ENCODE data around the gene MAML3.

Gene MAML3

DNA sequence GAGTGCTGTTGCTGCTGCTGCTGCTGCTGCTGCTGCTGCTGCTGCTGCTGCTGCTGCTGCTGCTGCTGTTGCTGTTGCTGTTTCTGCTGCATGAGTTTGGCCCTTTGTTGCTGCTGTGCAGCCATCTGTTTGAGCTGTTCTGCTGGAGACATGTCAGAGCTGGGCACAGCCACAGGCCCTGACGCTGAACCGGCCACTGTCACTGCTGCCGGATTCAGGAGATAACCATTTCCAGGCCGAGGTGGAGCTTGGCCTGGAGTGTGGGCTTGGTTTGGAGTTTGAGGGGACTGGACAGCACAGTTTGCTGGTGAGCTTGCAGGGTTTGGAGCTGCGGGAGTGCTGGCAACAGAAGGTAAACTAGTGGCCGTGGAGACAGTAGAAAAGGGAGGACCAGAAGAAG is 264.1 kb downstream of the MAML3 start:
- no peak for DNase-seq

DNA sequence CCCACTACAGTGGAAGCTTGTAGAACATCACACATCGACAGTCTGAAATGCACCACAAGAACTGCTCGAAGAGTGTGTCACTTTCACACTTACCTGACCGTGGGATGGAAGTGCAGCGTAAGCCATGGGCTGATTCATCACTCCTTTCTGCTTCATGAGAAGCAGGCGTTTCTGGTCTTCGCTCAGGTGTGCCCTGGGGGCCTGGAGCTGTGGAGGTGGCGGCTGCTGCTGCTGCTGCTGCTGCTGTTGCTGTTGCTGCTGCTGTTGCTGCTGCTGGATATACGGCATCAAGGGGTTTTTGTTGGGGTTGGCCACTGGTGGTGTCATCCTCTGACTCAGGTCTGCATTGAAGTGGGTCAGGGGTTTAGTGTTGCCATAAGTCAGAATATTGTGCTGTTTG is 264.7 kb downstream of the MAML3 start:
- DNase-seq, result peak; percentile 25

DNA sequence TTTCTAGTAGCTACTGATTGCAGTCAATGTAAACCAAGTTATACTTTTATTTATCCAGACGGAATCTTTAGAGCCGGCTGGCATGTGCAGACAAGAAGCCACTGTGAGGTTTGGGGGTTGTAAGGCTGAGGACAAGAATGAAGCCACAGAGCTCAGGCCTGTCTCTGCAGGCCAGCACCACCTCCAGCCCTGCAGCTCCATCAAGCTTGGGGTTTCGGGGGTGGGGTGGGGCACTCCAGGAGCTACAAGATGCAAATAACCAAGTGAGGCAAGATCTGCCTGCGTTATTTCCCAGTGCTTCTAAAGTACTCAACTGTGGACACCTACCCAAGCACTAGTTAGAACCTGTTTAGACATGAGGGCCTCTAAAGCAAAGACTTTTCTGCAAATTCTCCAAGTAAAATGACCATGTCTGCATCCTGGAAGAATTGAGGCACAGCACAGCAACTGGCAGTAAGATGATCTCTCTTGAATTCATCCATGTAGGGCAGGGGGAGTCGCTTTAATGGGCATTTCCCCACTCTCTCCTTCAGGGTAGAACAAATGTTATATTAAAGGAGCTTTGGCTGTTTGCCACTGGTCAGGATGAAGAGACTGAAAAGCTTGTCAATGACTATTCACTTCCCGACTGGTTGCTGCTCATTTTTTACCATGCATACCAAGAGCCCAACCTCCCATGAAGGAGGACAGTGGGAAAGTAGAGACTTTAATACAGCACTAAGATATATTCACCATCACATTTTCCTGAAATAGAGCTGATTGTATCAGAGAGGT is 265.8 kb downstream of the MAML3 start:
- peak; percentile 85 for DNase-seq

DNA sequence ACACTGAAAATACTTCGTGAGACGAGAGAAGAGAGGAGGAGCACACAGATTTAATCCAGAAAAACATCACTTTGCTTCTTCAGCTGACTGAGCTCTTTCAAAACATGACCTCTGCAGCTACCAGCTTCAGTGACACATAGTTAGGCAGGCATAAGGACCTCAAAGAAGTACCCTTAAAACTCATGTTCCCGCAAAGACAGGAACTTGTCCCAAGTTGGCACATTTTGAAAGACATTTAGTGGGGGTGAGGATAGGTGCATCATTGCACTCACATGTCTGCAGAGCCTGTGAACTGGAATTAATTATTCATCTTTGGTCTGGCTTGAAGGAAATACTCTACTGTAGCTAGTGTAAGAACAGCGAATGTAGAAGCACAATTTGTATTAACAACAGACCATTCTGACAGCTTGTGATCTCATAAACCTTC is 266.6 kb downstream of the MAML3 start:
- DNase-seq, result peak; percentile 59

DNA sequence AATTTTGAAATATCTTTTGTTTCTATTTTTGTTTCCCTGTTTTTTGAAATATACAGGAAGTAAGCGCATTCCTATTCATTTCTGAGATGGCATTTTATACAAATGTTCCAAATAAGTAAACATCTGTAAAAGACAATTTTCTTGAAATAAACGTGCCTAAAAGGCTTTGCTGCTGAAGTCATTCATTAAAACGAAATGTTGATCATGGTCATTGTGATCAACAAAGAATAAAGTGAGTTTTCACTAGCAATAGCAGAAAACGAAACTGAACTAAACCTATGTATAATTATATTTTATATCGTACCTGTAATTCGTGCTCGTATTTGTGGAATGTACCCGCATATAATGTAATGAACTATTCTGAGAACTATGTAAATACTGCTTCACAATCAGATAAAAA is 267.2 kb downstream of the MAML3 start:
- DNase-seq, result no peak

DNA sequence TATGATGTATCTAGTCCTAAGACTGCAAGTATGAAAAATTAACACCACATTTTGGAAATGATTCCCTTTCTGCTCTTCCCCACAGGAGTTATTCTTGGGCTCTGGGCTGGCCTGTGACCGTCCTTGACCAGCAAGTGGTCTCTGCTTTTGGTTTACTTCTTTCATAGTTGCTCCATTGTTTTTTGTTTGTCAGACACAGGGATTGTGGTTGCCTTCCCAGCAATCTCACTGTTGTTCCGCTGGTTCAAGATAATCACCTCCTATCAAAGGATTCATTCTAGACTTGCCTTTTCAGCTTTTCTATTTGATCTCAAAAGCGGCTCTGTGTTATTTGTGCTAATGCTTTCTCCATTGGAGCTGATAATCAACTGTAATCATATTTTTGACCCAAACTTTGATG is 269.5 kb downstream of the MAML3 start:
- no peak for DNase-seq

DNA sequence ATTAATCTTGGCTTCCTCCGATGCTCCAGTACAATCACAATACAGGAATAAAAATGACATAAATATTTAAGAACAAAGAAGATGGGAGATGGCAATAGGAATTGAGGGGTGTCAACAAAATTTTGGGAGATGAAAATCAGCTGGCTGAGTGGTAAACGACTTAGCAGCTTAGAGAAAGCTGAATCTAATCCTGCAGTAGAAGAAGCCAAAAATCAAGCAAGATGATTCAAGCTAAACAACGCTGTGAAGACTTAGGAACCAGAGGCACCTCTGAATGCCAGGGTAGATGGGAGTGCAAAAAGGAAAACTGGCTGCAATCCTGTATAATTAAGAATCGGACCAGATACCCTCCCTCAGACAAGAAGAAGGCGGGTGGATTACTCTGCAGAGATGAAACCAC is 273.1 kb downstream of the MAML3 start:
- DNase-seq, result no peak

DNA sequence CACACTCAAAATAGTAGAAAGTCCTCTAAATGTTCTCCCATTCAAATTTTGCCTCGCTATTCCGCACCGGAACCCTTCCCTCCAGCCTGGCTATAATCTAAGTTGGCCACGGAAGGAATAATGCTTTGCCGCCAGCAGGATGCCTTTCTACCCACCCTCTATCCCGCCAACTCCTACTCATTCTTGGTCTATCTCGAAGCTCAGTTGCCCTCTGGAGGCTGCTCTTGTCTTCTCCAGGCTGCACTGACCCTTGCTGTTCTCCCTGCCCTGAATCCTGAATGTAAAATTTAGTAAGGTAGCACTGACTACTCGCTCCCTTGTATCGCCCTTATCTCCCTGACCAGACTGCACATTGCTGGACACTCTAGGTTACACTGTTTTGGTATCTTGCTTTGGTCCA is 275.9 kb downstream of the MAML3 start:
- DNase-seq, result no peak

DNA sequence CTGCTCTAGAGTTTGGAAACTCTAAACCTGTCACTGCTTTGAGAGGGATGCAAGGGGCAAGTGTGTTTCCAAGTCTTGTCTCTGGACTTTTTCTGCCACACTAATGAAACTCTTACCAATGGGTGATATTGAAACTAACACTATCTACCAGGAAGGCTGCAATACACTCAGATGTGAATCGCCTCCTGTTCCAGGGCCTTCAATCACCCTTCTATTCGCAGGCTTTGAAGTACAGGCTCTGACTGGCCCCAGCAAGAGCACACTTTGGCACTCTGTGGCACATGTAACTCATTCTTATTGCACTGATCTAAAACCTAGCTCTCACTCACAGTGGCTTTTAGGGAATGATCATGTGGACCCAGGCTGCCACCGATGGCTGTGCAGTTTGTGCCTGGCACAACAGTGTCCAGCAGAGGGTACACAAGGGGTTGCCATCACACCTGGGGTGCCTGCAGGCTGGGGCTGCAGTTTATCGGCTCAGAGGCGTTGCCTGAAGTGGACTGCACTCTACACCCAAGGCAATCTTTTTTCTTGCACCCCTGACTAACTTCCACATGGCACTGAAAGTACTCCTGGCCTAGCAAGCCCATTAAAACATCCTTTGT is 277.5 kb downstream of the MAML3 start:
- peak; percentile 72 for DNase-seq

DNA sequence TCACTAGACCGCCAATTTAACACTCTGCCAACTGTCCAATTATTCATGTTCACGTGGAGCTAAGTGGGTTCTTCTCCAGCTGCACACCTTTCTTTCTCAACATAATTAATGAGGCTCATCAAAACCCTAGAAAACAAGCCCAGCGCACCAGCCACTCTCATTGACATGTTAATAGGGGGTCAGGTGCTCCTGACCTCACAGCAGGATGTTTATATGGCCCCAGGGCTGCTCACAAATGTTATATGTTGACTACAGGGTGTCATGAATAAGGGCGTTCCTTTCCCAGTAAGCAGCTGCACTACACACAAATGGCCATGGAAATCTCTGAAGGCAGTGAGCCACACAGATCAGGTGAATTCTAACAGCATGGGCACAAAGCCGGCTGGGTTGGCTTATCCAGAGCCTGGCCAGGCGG is 278.6 kb downstream of the MAML3 start:
- peak; percentile 97 for DNase-seq

DNA sequence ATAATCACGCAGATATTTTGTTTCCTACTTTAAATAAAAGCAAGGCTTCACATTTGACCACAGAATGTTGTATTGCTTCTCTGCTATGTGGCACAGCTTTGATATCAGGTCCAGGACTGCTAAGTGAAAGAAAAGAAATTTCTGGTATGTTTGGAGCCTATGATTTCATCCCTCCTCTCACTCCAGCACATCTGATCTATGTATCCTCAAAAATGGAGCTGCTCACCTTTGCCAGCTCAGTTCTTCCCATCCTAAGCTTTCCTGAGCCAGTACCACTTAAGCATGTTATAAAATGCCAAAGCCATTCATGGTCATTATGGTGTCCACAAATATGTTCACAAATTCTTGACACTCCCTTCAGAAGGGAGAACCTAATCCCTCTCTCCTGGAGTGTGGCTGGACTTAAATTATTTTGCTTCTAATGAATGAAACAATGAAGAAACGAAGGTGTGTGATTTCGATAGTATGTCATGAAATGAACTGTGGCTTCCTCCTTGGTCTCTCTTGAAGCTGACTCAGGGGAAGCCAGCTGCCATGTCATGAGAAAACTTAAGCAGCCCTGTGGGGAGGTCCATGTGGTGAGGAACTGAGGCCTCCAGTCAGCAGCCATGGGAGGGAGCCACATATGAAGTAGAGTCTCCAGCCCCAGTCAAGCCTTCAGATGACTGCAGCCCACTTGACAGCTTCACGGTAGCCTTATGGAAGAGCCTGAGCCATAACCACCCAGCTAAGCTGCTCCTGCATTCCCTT is 280.7 kb downstream of the MAML3 start:
- peak; percentile 12 for DNase-seq

DNA sequence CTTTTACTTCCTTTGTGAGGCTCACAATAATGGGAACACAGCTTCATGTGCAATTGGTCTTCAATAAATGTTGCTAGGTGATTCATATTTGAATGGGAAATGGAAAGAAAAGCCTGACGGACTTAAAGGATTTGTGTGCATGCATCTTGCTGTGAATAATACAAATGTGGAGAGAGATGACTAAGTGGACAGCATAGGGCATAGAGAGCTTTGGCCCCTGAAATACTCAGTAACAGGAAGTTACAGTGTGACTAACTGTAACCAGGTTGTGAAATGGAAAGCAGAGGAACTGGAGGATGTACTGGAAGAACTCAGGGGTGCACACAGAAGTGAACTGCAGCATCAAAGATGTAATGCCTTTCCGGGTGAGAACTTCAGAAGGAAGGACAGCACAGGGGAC is 281.7 kb downstream of the MAML3 start:
- DNase-seq, result peak; percentile 26

DNA sequence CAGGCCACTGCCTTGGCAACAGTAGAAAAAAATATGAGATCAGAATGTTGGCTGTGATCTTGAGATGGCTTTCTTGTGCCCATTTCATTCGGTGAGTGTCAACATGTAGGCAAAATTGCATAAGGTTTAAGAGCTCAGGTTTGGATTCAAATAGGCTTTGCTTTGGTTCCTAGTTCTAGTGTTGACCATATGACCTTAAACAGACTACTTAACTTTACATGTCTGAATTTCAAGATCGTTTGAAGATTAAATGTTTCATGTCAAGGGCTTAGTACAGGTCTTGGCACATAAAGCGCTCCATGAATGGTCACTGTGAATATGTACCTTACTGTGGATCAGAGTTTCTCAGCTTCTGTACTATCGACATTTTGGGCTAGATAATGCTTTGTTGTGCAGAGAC is 284.2 kb downstream of the MAML3 start:
- DNase-seq, result no peak

DNA sequence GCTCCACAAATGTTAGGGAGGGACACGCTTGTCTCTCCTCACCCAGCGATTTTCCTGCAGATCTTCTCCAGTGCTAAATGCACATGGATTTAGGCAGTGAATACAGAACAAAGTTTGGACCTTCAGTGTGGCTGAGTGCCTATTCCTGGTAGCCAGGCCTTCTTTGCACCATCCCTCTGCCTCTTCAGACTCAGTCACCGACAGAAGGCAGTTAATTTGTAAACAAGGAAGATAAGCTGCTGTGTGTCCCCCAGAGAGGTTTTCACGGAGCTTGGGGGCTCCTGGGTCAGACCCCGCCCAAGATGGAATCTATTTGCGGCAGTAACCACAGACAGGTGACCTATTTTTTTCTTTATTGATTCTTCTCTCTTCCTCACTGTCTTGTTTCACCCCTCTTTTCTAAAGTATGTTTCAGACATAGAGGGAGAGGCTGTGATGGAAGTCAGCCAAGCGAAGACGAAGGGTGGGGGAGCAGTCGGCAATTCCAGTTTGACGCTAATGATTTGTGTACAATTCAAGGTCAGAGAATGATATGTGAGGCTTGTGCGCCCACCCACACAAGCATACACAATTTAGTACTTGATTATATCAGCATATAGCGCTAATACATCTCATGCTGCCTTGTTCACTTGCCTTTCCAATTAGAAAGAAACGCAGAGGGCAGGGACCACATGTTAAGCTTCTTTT is 287.6 kb downstream of the MAML3 start:
- DNase-seq, result peak; percentile 91

DNA sequence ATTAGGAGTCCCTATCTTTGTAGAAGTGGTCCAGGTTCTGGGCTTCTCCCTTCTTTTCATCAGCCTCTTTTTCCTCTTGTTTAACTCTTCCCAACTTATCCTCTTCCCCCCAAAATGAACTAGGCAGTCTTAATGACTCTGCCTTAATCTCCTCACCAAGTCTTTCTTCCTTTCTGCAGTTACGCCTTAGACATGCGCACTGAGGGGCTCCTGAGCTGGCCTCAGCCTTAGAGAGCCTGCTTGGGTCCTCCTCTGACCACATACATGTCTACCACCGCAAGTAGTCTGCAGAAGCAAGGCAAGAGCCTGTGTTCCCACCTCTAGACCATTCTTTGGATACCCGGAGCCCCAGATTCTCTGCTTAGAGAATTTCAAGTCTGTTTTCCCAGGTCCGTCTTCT is 288.4 kb downstream of the MAML3 start:
- DNase-seq, result no peak

DNA sequence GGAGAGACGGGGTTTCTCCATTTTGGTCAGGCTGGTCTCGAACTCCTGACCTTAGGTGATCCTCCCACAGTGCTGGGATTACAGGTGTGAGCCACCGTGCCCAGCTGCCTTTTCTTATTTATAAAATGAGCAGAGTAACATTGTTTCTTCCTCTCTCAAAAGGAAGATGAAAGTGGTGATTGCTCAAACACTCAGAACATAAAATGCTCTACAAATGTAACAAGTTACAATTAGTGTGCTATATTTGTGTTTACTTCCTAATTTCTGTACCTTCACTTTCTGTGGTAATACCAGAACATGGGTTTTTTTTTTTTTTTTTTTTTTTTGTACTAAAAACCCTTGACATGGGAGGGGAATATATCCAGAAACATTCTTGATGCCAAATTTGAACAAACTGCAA is 290.5 kb downstream of the MAML3 start:
- DNase-seq, result no peak

DNA sequence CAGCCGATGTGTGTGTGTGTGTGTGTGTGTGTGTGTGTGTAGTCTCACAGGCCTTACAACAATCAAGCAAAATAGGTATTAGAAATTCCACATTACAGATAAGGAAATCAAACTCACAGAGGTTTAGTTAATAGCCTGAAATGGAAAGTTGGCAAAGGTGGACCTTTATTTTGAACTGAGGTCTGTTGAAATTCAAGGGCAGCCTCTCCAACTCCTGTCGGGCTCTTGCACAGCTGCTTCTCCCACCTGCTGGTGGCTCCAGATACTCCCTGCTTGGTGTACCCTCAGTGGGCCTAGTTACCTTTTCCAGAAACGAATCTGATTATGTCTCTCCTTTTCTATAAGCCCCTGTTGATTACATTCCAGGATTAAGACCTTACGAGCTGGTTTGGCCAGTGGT is 292.5 kb downstream of the MAML3 start:
- no peak for DNase-seq

DNA sequence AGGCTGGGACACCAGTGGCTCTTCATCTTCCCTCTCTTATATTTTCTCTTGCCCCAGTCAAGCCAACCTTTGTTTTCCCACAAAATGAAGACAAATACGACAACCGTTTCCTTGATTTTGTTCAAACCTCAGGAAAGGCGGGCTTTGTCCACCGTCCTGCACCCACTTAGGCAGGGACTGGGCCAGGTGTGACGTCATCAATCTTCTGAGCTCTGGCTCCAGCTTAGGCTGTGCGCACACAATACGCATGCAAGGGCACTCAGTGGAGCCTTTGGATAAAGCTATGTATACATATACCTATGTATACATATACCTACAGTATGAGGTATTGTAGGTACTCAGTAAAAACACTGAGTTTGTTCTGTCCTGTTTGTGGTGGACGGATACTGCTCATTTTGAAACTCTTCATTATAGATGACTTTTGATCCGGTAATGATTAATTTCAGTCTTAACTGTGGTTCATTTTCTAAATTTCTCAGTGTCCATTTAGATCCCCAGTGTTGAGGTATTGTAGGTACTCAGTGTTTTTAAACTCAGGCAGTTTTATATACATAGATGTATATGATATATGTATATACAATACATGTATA is 293.5 kb downstream of the MAML3 start:
- DNase-seq, result no peak

DNA sequence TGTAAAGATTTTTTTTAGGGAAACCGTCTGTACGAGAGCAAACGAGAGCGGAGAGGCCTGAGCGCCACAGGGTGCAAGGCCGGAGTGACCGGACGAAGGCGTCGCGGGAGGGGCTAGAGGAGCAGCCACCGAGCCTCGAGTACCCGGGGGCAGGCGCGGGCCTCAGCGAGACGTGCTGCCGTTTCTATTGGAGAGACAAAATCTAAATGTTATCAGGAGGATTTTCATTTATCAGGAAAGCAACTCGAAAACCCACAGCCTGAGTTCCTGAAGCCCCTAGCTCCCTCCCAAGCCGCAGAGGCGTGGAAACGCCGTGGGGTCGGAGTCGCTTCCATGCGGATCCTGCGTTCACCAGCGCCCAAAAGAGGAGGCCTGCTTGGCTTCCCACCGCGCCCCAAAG is 294.1 kb downstream of the MAML3 start:
- no peak for DNase-seq

DNA sequence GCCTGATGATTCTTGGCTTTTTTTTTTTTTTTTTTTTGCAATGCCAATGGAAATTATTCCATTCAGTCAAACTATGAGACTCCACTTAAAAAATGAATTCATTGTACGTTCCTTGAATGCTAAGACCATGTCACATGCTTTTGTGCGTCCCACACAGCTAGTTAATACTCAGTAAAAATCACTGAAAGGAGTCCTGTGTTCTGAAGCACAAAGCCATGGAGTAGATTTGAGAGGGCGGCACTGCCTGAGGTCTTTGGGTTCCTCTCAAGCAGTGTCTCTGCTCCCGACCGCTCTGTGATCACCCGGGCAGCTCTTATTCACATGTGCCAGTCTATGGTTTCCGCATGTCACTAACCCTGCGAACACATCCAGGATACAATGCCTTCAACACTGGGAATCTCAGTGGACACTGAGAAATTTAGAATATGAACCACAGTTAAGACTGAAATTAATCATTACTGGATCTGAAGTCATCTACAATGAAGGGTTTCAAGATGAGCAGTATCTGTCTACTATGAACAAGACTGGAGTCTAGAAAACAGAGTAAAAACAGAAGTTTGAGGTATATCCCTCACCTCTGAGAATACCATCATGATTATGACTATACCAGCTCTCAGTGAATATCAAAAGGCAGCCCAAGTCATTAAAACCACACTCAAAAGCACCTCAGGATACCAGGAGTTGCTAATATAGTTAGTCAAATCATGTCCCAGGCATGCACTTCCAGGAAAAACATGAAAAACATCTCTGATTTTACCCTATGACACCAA is 295.4 kb downstream of the MAML3 start:
- no peak for DNase-seq

DNA sequence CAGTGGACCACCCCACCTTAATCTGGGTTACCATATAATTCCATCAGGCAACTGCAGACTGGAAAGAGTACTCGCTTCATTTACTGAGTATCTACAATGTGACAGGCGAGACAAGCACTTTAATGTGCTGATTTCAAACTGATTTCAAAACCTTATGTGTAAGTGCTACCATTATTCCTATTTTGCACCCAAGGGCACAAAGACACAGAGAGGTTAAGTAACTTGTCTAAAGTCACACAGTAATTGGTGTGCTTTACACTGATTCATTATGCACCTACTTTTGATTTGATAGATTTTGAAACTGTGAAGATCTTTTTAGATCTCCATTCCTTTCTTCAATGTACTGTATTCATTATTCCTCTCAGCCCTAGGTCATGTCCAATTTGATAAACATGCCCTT is 296.0 kb downstream of the MAML3 start:
- DNase-seq, result no peak

DNA sequence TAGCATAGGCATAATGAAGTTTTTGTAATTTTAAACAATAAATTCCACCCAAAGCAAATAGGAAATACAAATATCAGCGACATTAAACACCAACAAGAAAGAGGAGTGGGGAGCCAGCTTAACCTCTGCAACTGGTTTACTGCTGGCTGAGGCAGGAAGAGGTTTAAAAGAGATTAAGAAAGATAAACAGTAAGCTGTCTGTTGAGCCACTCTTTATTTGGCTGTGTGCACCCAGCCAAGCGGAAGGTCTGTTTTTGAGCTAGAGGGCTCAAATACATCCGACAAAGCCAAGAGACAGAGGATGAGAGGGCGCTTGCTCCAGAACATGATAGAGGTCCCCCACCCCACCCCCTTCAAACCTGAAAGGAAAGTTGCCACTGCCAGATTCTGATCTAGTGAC is 297.0 kb downstream of the MAML3 start:
- DNase-seq, result peak; percentile 82

Measured in NCI-H69 (cell line).